ENCODE results near the gene ASB10. TPM values are rescaled to one million over a fixed set of nuclear protein-coding genes. Genes with fewer than 3 reads are reported as not detected.

The ASB10 gene
- total and polyA plus RNA-seq, 2 of the 8 experiments (the other 6 are each of a cell fraction or from before 2014, with no cell fraction given): not detected

- TF ChIP-seq E2F6 (IDR thresholded peaks at IDR 0.05): peak; percentile 90
- no peak for TF ChIP-seq NANOG (IDR thresholded peaks at IDR 0.05; ENCODE audit: insufficient read depth, low read depth, low read length, poor library complexity, severe bottlenecking)
Measured at GRCh38 chr7:151125846-151126481, 61.1 kb downstream of the ASB10 start (continued).

Other genes starting within 250 kb of the ASB10 start
- 7.7 and 8.0 TPM in 2 replicates for gene KCNH2, start 208.9 kb downstream of the ASB10 start, total RNA-seq (2021; fragmentation: NEBNext Ultra II Directional; extraction: Animal tissue kit (Norgen Biotek cat#: 25700))
- gene KCNH2, start 208.9 kb downstream of the ASB10 start, polyA plus RNA-seq (2011; rRNA removed): 15.0 and 20.5 TPM in 2 replicates
- gene NOS3, start 196.2 kb downstream of the ASB10 start, total RNA-seq (2021; fragmentation: NEBNext Ultra II Directional; extraction: Animal tissue kit (Norgen Biotek cat#: 25700)): 4.4 and 4.7 TPM in 2 replicates
- gene NOS3, start 196.2 kb downstream of the ASB10 start, polyA plus RNA-seq (2011; rRNA removed): 16.2 and 20.9 TPM in 2 replicates
- 2.3 and 2.6 TPM in 2 replicates for gene ATG9B, start 162.8 kb downstream of the ASB10 start, total RNA-seq (2021; fragmentation: NEBNext Ultra II Directional; extraction: Animal tissue kit (Norgen Biotek cat#: 25700))
- 1.4 and 2.7 TPM in 2 replicates for gene ATG9B, start 162.8 kb downstream of the ASB10 start, polyA plus RNA-seq (2011; rRNA removed)
- 22.2 and 27.0 TPM in 2 replicates for gene ABCB8, start 158.8 kb downstream of the ASB10 start, total RNA-seq (2021; fragmentation: NEBNext Ultra II Directional; extraction: Animal tissue kit (Norgen Biotek cat#: 25700))
- 17.7 and 26.0 TPM in 2 replicates for gene ABCB8, start 158.8 kb downstream of the ASB10 start, polyA plus RNA-seq (2011; rRNA removed)
- gene ASIC3, start 138.7 kb downstream of the ASB10 start, total RNA-seq (2021; fragmentation: NEBNext Ultra II Directional; extraction: Animal tissue kit (Norgen Biotek cat#: 25700)): 1.4 and 1.9 TPM in 2 replicates
- gene ASIC3, start 138.7 kb downstream of the ASB10 start, polyA plus RNA-seq (2011; rRNA removed): 1.6 and 4.3 TPM in 2 replicates
- 22.7 and 22.8 TPM in 2 replicates for gene CDK5, start 129.4 kb downstream of the ASB10 start, total RNA-seq (2021; fragmentation: NEBNext Ultra II Directional; extraction: Animal tissue kit (Norgen Biotek cat#: 25700))
- 37.2 and 47.8 TPM in 2 replicates for gene CDK5, start 129.4 kb downstream of the ASB10 start, polyA plus RNA-seq (2011; rRNA removed)
- gene SLC4A2, start 127.7 kb downstream of the ASB10 start, total RNA-seq (2021; fragmentation: NEBNext Ultra II Directional; extraction: Animal tissue kit (Norgen Biotek cat#: 25700)): 147 and 148 TPM in 2 replicates
- 72.6 and 105 TPM in 2 replicates for gene SLC4A2, start 127.7 kb downstream of the ASB10 start, polyA plus RNA-seq (2011; rRNA removed)
- 39.4 and 43.8 TPM in 2 replicates for gene FASTK, start 106.4 kb downstream of the ASB10 start, total RNA-seq (2021; fragmentation: NEBNext Ultra II Directional; extraction: Animal tissue kit (Norgen Biotek cat#: 25700))
- 84.0 and 116 TPM in 2 replicates for gene FASTK, start 106.4 kb downstream of the ASB10 start, polyA plus RNA-seq (2011; rRNA removed)
- 41.4 and 48.7 TPM in 2 replicates for gene TMUB1, start 103.8 kb downstream of the ASB10 start, total RNA-seq (2021; fragmentation: NEBNext Ultra II Directional; extraction: Animal tissue kit (Norgen Biotek cat#: 25700))
- 56.2 and 85.7 TPM in 2 replicates for gene TMUB1, start 103.8 kb downstream of the ASB10 start, polyA plus RNA-seq (2011; rRNA removed)
- gene AGAP3, start 100.8 kb downstream of the ASB10 start, total RNA-seq (2021; fragmentation: NEBNext Ultra II Directional; extraction: Animal tissue kit (Norgen Biotek cat#: 25700)): 66.4 and 68.1 TPM in 2 replicates
- 120 and 194 TPM in 2 replicates for gene AGAP3, start 100.8 kb downstream of the ASB10 start, polyA plus RNA-seq (2011; rRNA removed)
- not detected in 2 replicates for gene GBX1, start 19.6 kb downstream of the ASB10 start, total RNA-seq (2021; fragmentation: NEBNext Ultra II Directional; extraction: Animal tissue kit (Norgen Biotek cat#: 25700))
- gene GBX1, start 19.6 kb downstream of the ASB10 start, polyA plus RNA-seq (2011; rRNA removed): not detected in 2 replicates
- not detected in 2 replicates for gene H2BK1, start 23.2 kb upstream of the ASB10 start, total RNA-seq (2021; fragmentation: NEBNext Ultra II Directional; extraction: Animal tissue kit (Norgen Biotek cat#: 25700))
- gene H2BK1, start 23.2 kb upstream of the ASB10 start, polyA plus RNA-seq (2011; rRNA removed): not detected in 2 replicates
- 51.0 and 55.0 TPM in 2 replicates for gene ABCF2, start 40.0 kb upstream of the ASB10 start, total RNA-seq (2021; fragmentation: NEBNext Ultra II Directional; extraction: Animal tissue kit (Norgen Biotek cat#: 25700))
- 26.4 and 28.0 TPM in 2 replicates for gene ABCF2, start 40.0 kb upstream of the ASB10 start, polyA plus RNA-seq (2011; rRNA removed)
- gene CHPF2, start 45.2 kb upstream of the ASB10 start, total RNA-seq (2021; fragmentation: NEBNext Ultra II Directional; extraction: Animal tissue kit (Norgen Biotek cat#: 25700)): 20.6 and 20.8 TPM in 2 replicates
- gene CHPF2, start 45.2 kb upstream of the ASB10 start, polyA plus RNA-seq (2011; rRNA removed): 14.4 and 20.0 TPM in 2 replicates
- 3.0 and 4.6 TPM in 2 replicates for gene SMARCD3, start 61.4 kb upstream of the ASB10 start, total RNA-seq (2021; fragmentation: NEBNext Ultra II Directional; extraction: Animal tissue kit (Norgen Biotek cat#: 25700))
- gene SMARCD3, start 61.4 kb upstream of the ASB10 start, polyA plus RNA-seq (2011; rRNA removed): 5.6 and 6.2 TPM in 2 replicates
- gene NUB1, start 154.6 kb upstream of the ASB10 start, total RNA-seq (2021; fragmentation: NEBNext Ultra II Directional; extraction: Animal tissue kit (Norgen Biotek cat#: 25700)): 37.7 and 43.5 TPM in 2 replicates
- 20.5 and 22.1 TPM in 2 replicates for gene NUB1, start 154.6 kb upstream of the ASB10 start, polyA plus RNA-seq (2011; rRNA removed)
- 14.9 and 15.8 TPM in 2 replicates for gene WDR86, start 222.8 kb upstream of the ASB10 start, total RNA-seq (2021; fragmentation: NEBNext Ultra II Directional; extraction: Animal tissue kit (Norgen Biotek cat#: 25700))
- 12.7 and 22.1 TPM in 2 replicates for gene WDR86, start 222.8 kb upstream of the ASB10 start, polyA plus RNA-seq (2011; rRNA removed)